ENCODE measurements around the gene OR10G3. TPM values are rescaled to one million over a fixed set of nuclear protein-coding genes. Genes with fewer than 3 reads are reported as not detected.
"Not testable (repeated sequence)": the region's sequence is repeated elsewhere in the genome, so short reads cannot be mapped to it uniquely, and the experiment has no call there.

OR10G3 gene
- total RNA-seq, 5 donors from 2014 or later (not counting 1 experiment from before 2014, with no cell fraction given), result not detected

- Mint-ChIP-seq H3K9me3 (no peaks in the 10 kb centered on the region), H3K27me3 (no peaks in the 10 kb centered on the region), H3K4me1 (peaks cover 6 to 7% (median 6%) of the 10 kb centered on the region in 3 donors), H3K27ac (no peak overlapping the region), H3K4me3 (no peak overlapping the region), H3K36me3 (no peaks in the 10 kb centered on the region)
- ChIA-PET CTCF (interaction anchor here in 1 of 2 donors (0.6 to 1.7 kb wide), 2 partner anchors 55 to 537 kb away, joined by 3 to 18 read pairs; no protein-coding TSS in a partner anchor), POLR2A (no interaction called here)
- Histone ChIP-seq H3K9me3 (no peaks in the 10 kb centered on the region), H3K4me1 (ENCODE audit: control insufficient read depth in 1 of 2, extremely low read depth in 1 of 2, insufficient read depth in 2 of 2, low read length in 2 of 2) (peaks cover 0 to 4% of the 10 kb centered on the region in 2 experiments), H3K4me3 (ENCODE audit: control insufficient read depth in 1 of 2, extremely low read depth in 1 of 2, low read length in 1 of 2) (no peak overlapping the region), H3K36me3 (ENCODE audit: control insufficient read depth in 2 of 2, extremely low read depth in 1 of 2, insufficient read depth in 1 of 2, low read length in 1 of 2) (no peaks in the 10 kb centered on the region), H3K27me3 (replicated peaks in 1 of 2; ENCODE audit: control insufficient read depth in 2 of 2, extremely low read depth in 1 of 2, insufficient read depth in 2 of 2, low read length in 1 of 2) (peaks cover 0 to 8% of the 10 kb centered on the region in 2 experiments), H3K27ac (ENCODE audit: low read length) (no peak overlapping the region)
- ATAC-seq (replicated peaks in 1 of 4) (no peak), DNase-seq (no peak)
- 80% methylated on average over 1 of the region's 3 CpGs for WGBS (ENCODE audit: insufficient coverage)
These were observed 26.6 kb downstream of the OR10G3 start for GRCh38 chr14:21553266-21553665.

DNA sequence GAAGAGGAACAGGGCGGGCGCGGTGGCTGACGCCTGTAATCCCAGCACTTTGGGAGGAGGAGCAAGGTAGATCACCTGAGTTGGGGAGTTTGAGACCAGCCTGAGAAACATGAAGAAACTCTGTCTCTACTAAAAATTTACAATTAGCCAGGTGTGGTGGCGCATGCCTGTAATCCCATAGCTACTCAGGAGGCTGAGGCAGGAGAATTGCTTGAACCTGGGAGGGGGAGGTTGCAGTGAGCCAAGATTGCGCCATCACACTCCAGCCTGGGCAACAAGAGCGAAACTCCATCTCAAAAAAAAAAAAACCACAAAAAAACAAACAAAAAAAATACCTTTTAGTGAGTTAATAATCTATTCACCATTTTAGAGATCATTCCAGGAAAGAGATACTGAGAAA, 35.3 kb downstream of the OR10G3 start:
- H3K36me3 ChIP-seq (ENCODE audit: control insufficient read depth in 2 of 2, extremely low read depth in 1 of 2, insufficient read depth in 1 of 2, low read length in 1 of 2); H3K4me1 Mint-ChIP-seq; ATAC-seq (replicated peaks in 1 of 4); H3K27me3 ChIP-seq (replicated peaks in 1 of 2; ENCODE audit: control insufficient read depth in 2 of 2, extremely low read depth in 1 of 2, insufficient read depth in 2 of 2, low read length in 1 of 2); H3K9me3 ChIP-seq; H3K4me3 Mint-ChIP-seq; H3K27ac ChIP-seq (ENCODE audit: low read length); H3K4me1 ChIP-seq (ENCODE audit: control insufficient read depth in 1 of 2, extremely low read depth in 1 of 2, insufficient read depth in 2 of 2, low read length in 2 of 2); H3K9me3 Mint-ChIP-seq; H3K4me3 ChIP-seq (ENCODE audit: control insufficient read depth in 1 of 2, extremely low read depth in 1 of 2, low read length in 1 of 2); DNase-seq; CTCF ChIA-PET; H3K27ac Mint-ChIP-seq; H3K36me3 Mint-ChIP-seq: not testable (repeated sequence)
- POLR2A ChIA-PET, result interaction anchor here in 1 of 2 donors (0.6 kb wide), 1 partner anchor 65 kb away, joined by 9 read pairs; no protein-coding TSS in a partner anchor
- peaks cover 7 to 15% of the 10 kb centered on the region in 2 donors for H3K27me3 Mint-ChIP-seq
- WGBS (ENCODE audit: insufficient coverage), result no CpG with 5 or more reads among the region's 7 CpGs

DNA sequence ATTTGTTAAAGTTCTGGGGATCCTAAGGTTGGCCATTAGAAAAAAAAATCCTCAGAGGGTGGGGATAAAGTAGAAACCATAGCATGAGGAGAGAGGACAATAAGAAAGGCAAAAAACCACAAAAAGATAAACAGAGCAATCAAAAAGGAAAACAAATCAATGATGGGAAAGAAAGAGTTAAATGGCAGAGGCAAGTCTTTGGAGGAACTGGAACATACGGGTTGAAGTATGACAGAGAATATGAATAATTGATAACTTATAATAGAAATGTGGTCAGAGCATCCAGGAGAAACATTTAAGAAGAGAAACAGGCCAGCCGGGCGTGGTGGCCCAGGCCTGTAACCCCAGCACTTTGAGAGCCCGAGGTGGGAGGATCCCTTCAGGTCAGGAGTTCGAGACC, 35.9 kb downstream of the OR10G3 start:
- H3K9me3 Mint-ChIP-seq, result no peaks in the 10 kb centered on the region
- Histone ChIP-seq H3K36me3 (ENCODE audit: control insufficient read depth in 2 of 2, extremely low read depth in 1 of 2, insufficient read depth in 1 of 2, low read length in 1 of 2) (no peaks in the 10 kb centered on the region), H3K9me3 (no peaks in the 10 kb centered on the region), H3K4me3 (ENCODE audit: control insufficient read depth in 1 of 2, extremely low read depth in 1 of 2, low read length in 1 of 2) (no peak overlapping the region), H3K27me3 (replicated peaks in 1 of 2; ENCODE audit: control insufficient read depth in 2 of 2, extremely low read depth in 1 of 2, insufficient read depth in 2 of 2, low read length in 1 of 2) (peaks cover 2 to 8% of the 10 kb centered on the region in 2 experiments), H3K4me1 (ENCODE audit: control insufficient read depth in 1 of 2, extremely low read depth in 1 of 2, insufficient read depth in 2 of 2, low read length in 2 of 2) (no peaks in the 10 kb centered on the region), H3K27ac (ENCODE audit: low read length) (no peak overlapping the region)
- peaks cover 14 to 20% of the 10 kb centered on the region in 2 donors for H3K27me3 Mint-ChIP-seq
- POLR2A ChIA-PET, result interaction anchor here in 1 of 2 donors (0.6 kb wide), 1 partner anchor 64 kb away, joined by 9 read pairs; no protein-coding TSS in a partner anchor
- H3K4me1 Mint-ChIP-seq, result no peaks in the 10 kb centered on the region
- CTCF ChIA-PET, result no interaction called here
- H3K36me3 Mint-ChIP-seq, result no peaks in the 10 kb centered on the region
- no peak overlapping the region for H3K27ac Mint-ChIP-seq
- 66% methylated on average over 4 of the region's 5 CpGs for WGBS (ENCODE audit: insufficient coverage)
- no peak for DNase-seq
- H3K4me3 Mint-ChIP-seq, result no peak overlapping the region
- no peak for ATAC-seq (replicated peaks in 1 of 4)

- POLR2A ChIA-PET, result no interaction called here
- DNase-seq, result no peak
- Histone ChIP-seq H3K4me1 (ENCODE audit: control insufficient read depth in 1 of 2, extremely low read depth in 1 of 2, insufficient read depth in 2 of 2, low read length in 2 of 2) (no peaks in the 10 kb centered on the region), H3K27ac (ENCODE audit: low read length) (no peak overlapping the region), H3K9me3 (no peaks in the 10 kb centered on the region), H3K36me3 (ENCODE audit: control insufficient read depth in 2 of 2, extremely low read depth in 1 of 2, insufficient read depth in 1 of 2, low read length in 1 of 2) (no peaks in the 10 kb centered on the region), H3K27me3 (replicated peaks in 1 of 2; ENCODE audit: control insufficient read depth in 2 of 2, extremely low read depth in 1 of 2, insufficient read depth in 2 of 2, low read length in 1 of 2) (peaks cover 5 to 8% of the 10 kb centered on the region in 2 experiments), H3K4me3 (ENCODE audit: control insufficient read depth in 1 of 2, extremely low read depth in 1 of 2, low read length in 1 of 2) (no peak overlapping the region)
- ATAC-seq (replicated peaks in 1 of 4), result no peak
- H3K4me3 Mint-ChIP-seq, result no peak overlapping the region
- H3K36me3 Mint-ChIP-seq, result no peaks in the 10 kb centered on the region
- H3K27ac Mint-ChIP-seq, result no peak overlapping the region
- no CpG with 5 or more reads among the region's 7 CpGs for WGBS (ENCODE audit: insufficient coverage)
- H3K4me1 Mint-ChIP-seq, result no peaks in the 10 kb centered on the region
- H3K27me3 Mint-ChIP-seq, result peaks cover 18 to 24% of the 10 kb centered on the region in 2 donors
- CTCF ChIA-PET, result interaction anchor here (0.6 to 1.4 kb wide), 2 partner anchors 9 to 208 kb away, joined by 4 read pairs; no protein-coding TSS in a partner anchor
- H3K9me3 Mint-ChIP-seq, result no peaks in the 10 kb centered on the region
These were observed 36.3 kb downstream of the OR10G3 start for GRCh38 chr14:21543521-21543960.

DNA sequence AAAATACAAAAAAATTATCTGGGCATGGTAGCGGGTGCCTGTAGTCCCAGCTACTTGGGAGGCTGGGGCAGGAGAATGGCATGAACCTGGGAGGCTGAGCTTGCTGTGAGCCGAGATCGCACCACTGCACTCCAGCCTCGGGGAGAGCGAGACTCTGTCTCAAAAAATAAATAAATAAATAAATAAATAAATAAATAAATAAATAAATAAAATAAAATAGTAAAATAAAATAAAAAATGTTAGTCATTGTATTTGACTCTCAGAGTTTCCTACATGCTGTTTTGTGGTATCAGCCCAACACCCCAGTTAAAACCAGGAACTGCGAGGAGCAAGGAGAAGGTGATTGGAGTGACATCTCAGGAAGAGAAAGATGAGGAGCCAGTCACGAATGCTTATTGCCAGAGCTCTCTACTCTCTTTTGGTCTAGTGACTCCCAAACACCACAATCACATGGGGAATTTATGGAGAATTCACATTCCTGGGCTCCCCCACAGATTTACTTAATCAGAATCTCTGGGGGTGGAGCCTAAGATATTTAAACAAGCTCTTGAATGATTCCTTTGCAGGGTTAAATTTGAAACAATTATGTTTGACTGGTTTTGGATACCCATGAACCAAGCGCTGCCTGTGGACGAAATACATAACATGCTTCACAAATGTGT, 38.3 kb downstream of the OR10G3 start:
- 90% methylated on average over 3 of the region's 9 CpGs for WGBS (ENCODE audit: insufficient coverage)
- ChIA-PET CTCF (interaction anchor here in 1 of 2 donors (1.2 kb wide), 1 partner anchor 43 kb away, joined by 3 read pairs; no protein-coding TSS in a partner anchor), POLR2A (interaction anchor here in 1 of 2 donors (0.6 kb wide), 1 partner anchor 157 kb away, joined by 3 read pairs; the partner anchor contains the start of gene SUPT16H)
- Mint-ChIP-seq H3K9me3 (no peaks in the 10 kb centered on the region), H3K27ac (no peak overlapping the region), H3K36me3 (no peaks in the 10 kb centered on the region), H3K4me1 (peaks cover 5 to 9% (median 5%) of the 10 kb centered on the region in 3 donors), H3K27me3 (peaks cover 34 to 39% of the 10 kb centered on the region in 2 donors), H3K4me3 (no peak overlapping the region)
- DNase-seq (no peak), ATAC-seq (replicated peaks in 1 of 4) (no peak)
- Histone ChIP-seq H3K4me1 (ENCODE audit: control insufficient read depth in 1 of 2, extremely low read depth in 1 of 2, insufficient read depth in 2 of 2, low read length in 2 of 2) (peaks cover 0 to 5% of the 10 kb centered on the region in 2 experiments), H3K27me3 (replicated peaks in 1 of 2; ENCODE audit: control insufficient read depth in 2 of 2, extremely low read depth in 1 of 2, insufficient read depth in 2 of 2, low read length in 1 of 2) (peaks cover 6 to 10% of the 10 kb centered on the region in 2 experiments), H3K9me3 (no peaks in the 10 kb centered on the region), H3K27ac (ENCODE audit: low read length) (no peak overlapping the region), H3K4me3 (ENCODE audit: control insufficient read depth in 1 of 2, extremely low read depth in 1 of 2, low read length in 1 of 2) (no peak overlapping the region), H3K36me3 (ENCODE audit: control insufficient read depth in 2 of 2, extremely low read depth in 1 of 2, insufficient read depth in 1 of 2, low read length in 1 of 2) (no peaks in the 10 kb centered on the region)

GRCh38 chr14:21539189-21539940, 40.5 kb downstream of the OR10G3 start:
- no peak overlapping the region for H3K27ac Mint-ChIP-seq
- WGBS (ENCODE audit: insufficient coverage), result no CpG with 5 or more reads among the region's 3 CpGs

More at GRCh38 chr14:21539189-21539940, 40.5 kb downstream of the OR10G3 start:
- Mint-ChIP-seq H3K27me3 (peaks cover 54 to 59% of the 10 kb centered on the region in 2 donors), H3K4me3 (no peak overlapping the region), H3K4me1 (peaks cover 8 to 9% (median 9%) of the 10 kb centered on the region in 3 donors), H3K9me3 (no peaks in the 10 kb centered on the region), H3K36me3 (no peaks in the 10 kb centered on the region)
- Histone ChIP-seq H3K27me3 (replicated peaks in 1 of 2; ENCODE audit: control insufficient read depth in 2 of 2, extremely low read depth in 1 of 2, insufficient read depth in 2 of 2, low read length in 1 of 2) (peaks cover 16 to 20% of the 10 kb centered on the region in 2 experiments), H3K27ac (ENCODE audit: low read length) (no peak overlapping the region), H3K9me3 (no peaks in the 10 kb centered on the region), H3K4me3 (ENCODE audit: control insufficient read depth in 1 of 2, extremely low read depth in 1 of 2, low read length in 1 of 2) (no peak overlapping the region), H3K4me1 (ENCODE audit: control insufficient read depth in 1 of 2, extremely low read depth in 1 of 2, insufficient read depth in 2 of 2, low read length in 2 of 2) (peaks cover 0 to 7% of the 10 kb centered on the region in 2 experiments), H3K36me3 (ENCODE audit: control insufficient read depth in 2 of 2, extremely low read depth in 1 of 2, insufficient read depth in 1 of 2, low read length in 1 of 2) (no peaks in the 10 kb centered on the region)
- ATAC-seq (replicated peaks in 1 of 4) (no peak), DNase-seq (no peak)
- POLR2A ChIA-PET, result no interaction called here
- CTCF ChIA-PET, result no interaction called here

Measured in T-cell (primary cell).